Measurements from ENCODE around the gene IPO8. TPM values are rescaled to one million over a fixed set of nuclear protein-coding genes. Genes with fewer than 3 reads are reported as not detected.

IPO8 gene
- total and polyA plus RNA-seq, 2 donors (not counting 3 experiments of a cell fraction or from before 2014, with no cell fraction given), result 7.2 to 52.5 TPM

DNA sequence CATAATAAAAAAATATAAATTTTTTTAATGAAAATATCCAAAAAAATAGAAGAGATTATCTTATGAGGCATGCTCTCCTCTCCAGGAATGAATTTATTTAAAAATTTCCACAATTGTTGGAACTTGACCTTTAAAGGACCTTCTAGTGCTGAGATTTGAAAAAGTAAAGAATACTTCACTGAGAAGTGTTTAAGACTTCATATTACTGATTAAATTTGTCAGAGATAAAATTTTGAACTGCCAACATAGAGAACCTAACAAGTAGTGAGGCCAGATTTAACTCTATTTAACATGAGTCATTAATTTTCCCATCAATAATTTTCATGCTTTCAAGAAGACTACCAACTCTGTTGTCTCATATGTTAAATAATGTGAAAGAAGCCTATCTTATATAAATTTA lies 44.6 kb upstream of the IPO8 start:
- Histone ChIP-seq H3K36me3 (ENCODE audit: control insufficient read depth in 2 of 2, extremely low read depth in 1 of 2, insufficient read depth in 2 of 2, low read length in 2 of 2) (peaks cover 0 to 6% of the 10 kb centered on the region in 2 experiments), H3K27me3 (ENCODE audit: control insufficient read depth in 2 of 2, insufficient read depth in 2 of 2, low read length in 2 of 2) (no peaks in the 10 kb centered on the region), H4K20me1 (replicated peaks; ENCODE audit: control insufficient read depth, extremely low read depth, insufficient read depth, low read length) (no peaks in the 10 kb centered on the region), H3K4me3 (replicated peaks in 1 of 3; ENCODE audit: insufficient read depth in 1 of 3, low read depth in 1 of 3, low read length in 3 of 3) (no peak overlapping the region), H2AFZ (ENCODE audit: low read depth, low read length) (no peak overlapping the region), H3K79me2 (ENCODE audit: control insufficient read depth, insufficient read depth, low read length) (peaks cover 47% of the 10 kb centered on the region), H3K4me2 (ENCODE audit: insufficient read depth, low read length) (no peak overlapping the region), H3K4me1 (ENCODE audit: control insufficient read depth, extremely low read depth, insufficient read depth, low read length) (no peaks in the 10 kb centered on the region), H3K9me3 (replicated peaks; ENCODE audit: control insufficient read depth, insufficient read depth, low read length) (no peaks in the 10 kb centered on the region), H3K9ac (replicated peaks; ENCODE audit: extremely low read depth, insufficient read depth, low read length) (no peak overlapping the region), H3K9me1 (replicated peaks; ENCODE audit: control insufficient read depth, extremely low read depth, insufficient read depth, low read length) (no peaks in the 10 kb centered on the region), H3K27ac (ENCODE audit: insufficient read depth, low read depth, low read length) (no peak overlapping the region)
- DNase-seq (ENCODE audit: low read depth, low spot score) (no peak), FAIRE-seq (no peak)
- BruUV-seq (replicated peaks), result no TSS peak
- no peak for TF ChIP-seq POLR2AphosphoS5 (IDR thresholded peaks at IDR 0.05; ENCODE audit: insufficient read depth, low read depth, low read length)
- TF ChIP-seq, protein P1, sequence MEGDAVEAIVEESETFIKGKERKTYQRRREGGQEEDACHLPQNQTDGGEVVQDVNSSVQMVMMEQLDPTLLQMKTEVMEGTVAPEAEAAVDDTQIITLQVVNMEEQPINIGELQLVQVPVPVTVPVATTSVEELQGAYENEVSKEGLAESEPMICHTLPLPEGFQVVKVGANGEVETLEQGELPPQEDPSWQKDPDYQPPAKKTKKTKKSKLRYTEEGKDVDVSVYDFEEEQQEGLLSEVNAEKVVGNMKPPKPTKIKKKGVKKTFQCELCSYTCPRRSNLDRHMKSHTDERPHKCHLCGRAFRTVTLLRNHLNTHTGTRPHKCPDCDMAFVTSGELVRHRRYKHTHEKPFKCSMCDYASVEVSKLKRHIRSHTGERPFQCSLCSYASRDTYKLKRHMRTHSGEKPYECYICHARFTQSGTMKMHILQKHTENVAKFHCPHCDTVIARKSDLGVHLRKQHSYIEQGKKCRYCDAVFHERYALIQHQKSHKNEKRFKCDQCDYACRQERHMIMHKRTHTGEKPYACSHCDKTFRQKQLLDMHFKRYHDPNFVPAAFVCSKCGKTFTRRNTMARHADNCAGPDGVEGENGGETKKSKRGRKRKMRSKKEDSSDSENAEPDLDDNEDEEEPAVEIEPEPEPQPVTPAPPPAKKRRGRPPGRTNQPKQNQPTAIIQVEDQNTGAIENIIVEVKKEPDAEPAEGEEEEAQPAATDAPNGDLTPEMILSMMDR (IDR thresholded peaks at IDR 0.05; ENCODE audit: extremely low read depth in 1 of 2, insufficient read depth in 1 of 2, low read depth in 1 of 2, low read length in 2 of 2), result no peak
- no peak for TF ChIP-seq POLR2A (IDR thresholded peaks at IDR 0.05; ENCODE audit: low read depth, low read length)
- TF ChIP-seq GATA2 (IDR thresholded peaks at IDR 0.05; ENCODE audit: insufficient read depth, insufficient read length, low read depth, low read length), result no peak
- no peak for TF ChIP-seq EZH2 (IDR thresholded peaks at IDR 0.05; ENCODE audit: borderline replicate concordance, low read depth, low read length, severe bottlenecking)
- TF ChIP-seq JUN (IDR thresholded peaks at IDR 0.05; ENCODE audit: borderline replicate concordance, insufficient read depth, insufficient read length, low read depth), result no peak
- no peak for TF ChIP-seq MYC (IDR thresholded peaks at IDR 0.05; ENCODE audit: low read depth, low read length)
- no peak for TF ChIP-seq FOS (IDR thresholded peaks at IDR 0.05; ENCODE audit: borderline replicate concordance, insufficient read depth, low read length)
- TF ChIP-seq, protein P2, sequence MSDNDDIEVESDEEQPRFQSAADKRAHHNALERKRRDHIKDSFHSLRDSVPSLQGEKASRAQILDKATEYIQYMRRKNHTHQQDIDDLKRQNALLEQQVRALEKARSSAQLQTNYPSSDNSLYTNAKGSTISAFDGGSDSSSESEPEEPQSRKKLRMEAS (IDR thresholded peaks at IDR 0.05; ENCODE audit: insufficient read depth, insufficient read length), result no peak
- POLR2A ChIA-PET, result no interaction called here
- dilution Hi-C loops (cut with MboI; ENCODE audit: extremely low pct_ligation_motif_present, low sequenced_read_pairs), result no loop called here
- intact Hi-C loops (cut with micrococcal nuclease), result no loop called here
- CTCF ChIA-PET, result no interaction called here
